NB4 (cell line): ENCODE results near the gene MLN.

ENCODE experiments used
- DNase-seq: peaks from one replicate; pipeline ENCODE4 v3.0.0; 2010; ENCODE audit warnings: low read depth
- H3K4me3 ChIP-seq: one replicate; pipeline ENCODE4 v1.5.1; 2011; ENCODE audit warnings: mild to moderate bottlenecking, low read depth, low read length, moderate library complexity
- MYC ChIP-seq: IDR thresholded peaks from 2 replicates; pipeline ENCODE4 v1.6.1; 2011; ENCODE audit warnings: low read depth, low read length
- POLR2A ChIP-seq: IDR thresholded peaks from 2 replicates; pipeline ENCODE4 v1.6.1; 2011; ENCODE audit warnings: mild to moderate bottlenecking; ENCODE audit not compliant: insufficient read length; ENCODE audit errors: extremely low read depth
- TF ChIP-seq, protein P1 (sequence below): IDR thresholded peaks from one replicate; pipeline ENCODE4 v1.5.1; 2012; ENCODE audit warnings: low read depth, low read length
- TF ChIP-seq, protein P2 (sequence below): IDR thresholded peaks from 2 replicates; pipeline ENCODE4 v1.6.1; 2011; ENCODE audit warnings: low read depth, low read length

The MLN gene

DNA sequence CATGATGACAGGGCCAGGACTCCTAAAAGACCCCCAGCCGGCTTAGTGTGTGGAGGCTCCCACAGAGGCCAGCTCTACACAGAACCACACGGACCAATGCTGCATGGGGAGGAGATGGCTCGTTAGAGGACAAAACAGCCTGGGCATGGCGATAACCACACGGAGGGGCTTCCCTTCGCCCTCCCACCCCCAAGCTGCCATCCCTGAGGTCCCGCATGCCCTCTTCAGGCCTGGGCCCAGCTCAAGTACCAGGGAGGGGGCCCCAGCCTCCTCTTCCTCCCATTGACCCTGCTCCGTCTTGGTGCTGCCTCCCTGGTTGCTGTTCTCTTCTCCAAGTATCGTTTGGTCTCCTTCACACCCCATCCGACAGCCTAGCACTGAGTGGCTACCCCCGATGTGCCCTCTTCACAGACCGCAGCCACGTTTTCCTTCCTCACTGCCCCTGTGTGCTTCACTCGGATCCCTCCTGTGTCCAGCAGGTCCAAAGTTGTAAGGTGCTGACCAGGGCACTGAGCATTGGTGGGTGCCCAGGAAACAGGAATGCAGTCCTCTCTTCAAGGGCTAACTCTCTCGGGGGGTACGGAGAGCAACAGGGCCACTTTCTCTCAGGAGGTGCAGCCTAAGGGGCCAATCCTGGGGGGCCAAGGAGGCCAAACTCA lies 9.6 kb upstream of the MLN start:
- no peak for DNase-seq
- no peak overlapping the region for H3K4me3 ChIP-seq
- TF ChIP-seq MYC (no peak), POLR2A (no peak)
- TF ChIP-seq, protein P1, sequence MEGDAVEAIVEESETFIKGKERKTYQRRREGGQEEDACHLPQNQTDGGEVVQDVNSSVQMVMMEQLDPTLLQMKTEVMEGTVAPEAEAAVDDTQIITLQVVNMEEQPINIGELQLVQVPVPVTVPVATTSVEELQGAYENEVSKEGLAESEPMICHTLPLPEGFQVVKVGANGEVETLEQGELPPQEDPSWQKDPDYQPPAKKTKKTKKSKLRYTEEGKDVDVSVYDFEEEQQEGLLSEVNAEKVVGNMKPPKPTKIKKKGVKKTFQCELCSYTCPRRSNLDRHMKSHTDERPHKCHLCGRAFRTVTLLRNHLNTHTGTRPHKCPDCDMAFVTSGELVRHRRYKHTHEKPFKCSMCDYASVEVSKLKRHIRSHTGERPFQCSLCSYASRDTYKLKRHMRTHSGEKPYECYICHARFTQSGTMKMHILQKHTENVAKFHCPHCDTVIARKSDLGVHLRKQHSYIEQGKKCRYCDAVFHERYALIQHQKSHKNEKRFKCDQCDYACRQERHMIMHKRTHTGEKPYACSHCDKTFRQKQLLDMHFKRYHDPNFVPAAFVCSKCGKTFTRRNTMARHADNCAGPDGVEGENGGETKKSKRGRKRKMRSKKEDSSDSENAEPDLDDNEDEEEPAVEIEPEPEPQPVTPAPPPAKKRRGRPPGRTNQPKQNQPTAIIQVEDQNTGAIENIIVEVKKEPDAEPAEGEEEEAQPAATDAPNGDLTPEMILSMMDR = no peak
- TF ChIP-seq, protein P2, sequence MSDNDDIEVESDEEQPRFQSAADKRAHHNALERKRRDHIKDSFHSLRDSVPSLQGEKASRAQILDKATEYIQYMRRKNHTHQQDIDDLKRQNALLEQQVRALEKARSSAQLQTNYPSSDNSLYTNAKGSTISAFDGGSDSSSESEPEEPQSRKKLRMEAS = no peak

- peak; percentile 76 for DNase-seq
- TF ChIP-seq, protein P1 = no peak
- TF ChIP-seq, protein P2 = no peak
- TF ChIP-seq POLR2A = no peak
- TF ChIP-seq MYC = no peak
- H3K4me3 ChIP-seq = no peak overlapping the region
Measured at GRCh38 chr6:33812669-33813068, 8.9 kb upstream of the MLN start.

GRCh38 chr6:33809594-33809993 lies 5.8 kb upstream of the MLN start:
- no peak overlapping the region for H3K4me3 ChIP-seq
- TF ChIP-seq, protein P1 = no peak
- TF ChIP-seq, protein P2 = no peak
- DNase-seq = no peak

- no peak overlapping the region for H3K4me3 ChIP-seq
- DNase-seq = no peak
- TF ChIP-seq, protein P2 = no peak
- TF ChIP-seq, protein P1 = no peak
- TF ChIP-seq POLR2A (no peak), MYC (no peak)
Measured at GRCh38 chr6:33808641-33809180, 4.9 kb upstream of the MLN start.

DNA sequence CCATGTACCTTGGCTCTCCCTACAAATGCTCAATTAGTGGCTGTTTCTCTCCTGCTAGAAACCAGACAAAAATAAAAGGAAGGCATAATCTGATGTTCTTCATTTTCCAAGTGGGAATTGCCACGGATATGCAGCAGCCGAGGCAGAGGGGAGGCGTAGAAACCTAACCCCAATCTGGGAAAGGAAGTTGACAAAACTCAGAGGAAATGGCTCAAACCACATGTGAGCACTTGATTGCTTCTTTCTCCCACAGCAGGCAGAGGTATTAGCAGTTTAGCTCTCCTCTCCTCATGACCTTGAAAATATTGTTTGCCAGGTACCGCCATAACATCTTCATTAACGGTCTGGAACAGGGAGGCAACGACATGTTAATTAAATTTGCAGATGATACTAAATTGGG lies 3.8 kb upstream of the MLN start:
- DNase-seq = peak; percentile 21
- TF ChIP-seq, protein P2 = peak; percentile 21; the same call in 1 of the 2 replicates
- TF ChIP-seq MYC = no peak
- H3K4me3 ChIP-seq = no peak overlapping the region

DNA sequence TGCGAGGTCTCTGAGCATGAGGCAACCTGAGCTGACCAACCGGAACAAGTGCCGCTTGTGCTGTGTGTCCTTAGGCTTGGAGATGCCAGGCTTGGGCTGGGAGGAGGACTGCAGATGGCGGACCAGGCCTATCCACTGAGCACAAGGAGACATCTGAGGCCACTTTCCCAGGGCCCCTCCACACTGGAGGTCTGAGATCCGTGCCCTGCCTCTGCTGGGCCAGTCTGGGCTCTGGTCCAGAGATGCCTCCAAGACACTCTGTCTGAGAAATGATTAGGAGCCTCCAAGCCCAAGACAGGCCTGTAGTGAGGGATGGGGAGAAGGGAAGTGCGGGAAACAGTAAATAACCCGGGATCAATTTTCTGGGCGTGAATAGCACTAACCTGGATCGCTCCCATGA lies 3.0 kb upstream of the MLN start:
- H3K4me3 ChIP-seq = no peak overlapping the region
- DNase-seq = no peak
- TF ChIP-seq, protein P1 = no peak
- no peak for TF ChIP-seq POLR2A
- TF ChIP-seq, protein P2 = no peak
